Kidney glomerular epithelial cell (primary cell): Measurements from ENCODE around the gene RABGGTA.

Source experiments
- DNase-seq: peaks from one replicate; lab custom pipeline; 2025; lab: John Stamatoyannopoulos, UW

The RABGGTA gene

DNA sequence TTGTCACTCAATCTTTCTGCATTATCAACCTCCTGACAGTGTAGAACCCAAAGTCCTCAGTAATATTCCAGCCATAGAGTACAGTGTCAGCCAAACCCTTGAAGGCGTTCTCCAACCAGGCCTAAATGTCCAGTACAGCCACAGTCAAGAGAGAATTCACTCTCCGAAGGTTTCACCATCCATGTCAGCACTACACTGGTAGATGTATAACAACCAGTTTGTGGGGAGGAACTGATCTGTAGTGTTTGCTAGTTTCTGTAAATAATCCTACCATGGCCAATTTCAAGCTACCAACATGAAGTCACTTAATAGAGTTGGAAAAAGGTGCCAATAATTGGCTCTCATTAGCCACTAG, 55.1 kb downstream of the RABGGTA start:
- DNase-seq = no peak
